Endothelial cell of umbilical vein (primary cell): Measurements from ENCODE around the gene CTNND1.

Source experiments
- GATA2 ChIP-seq: IDR thresholded peaks from 2 replicates; pipeline ENCODE4 v1.7.0; 2011; ENCODE audit warnings: low read depth, mild to moderate bottlenecking, moderate library complexity, mixed read lengths, low read length; ENCODE audit not compliant: insufficient read length, insufficient read depth
- MAX ChIP-seq: IDR thresholded peaks from 2 replicates; pipeline ENCODE4 v1.6.1; 2011; ENCODE audit not compliant: insufficient read depth, insufficient read length
- POLR2A ChIP-seq: IDR thresholded peaks from 2 replicates; pipeline ENCODE4 v1.6.1; 2012; ENCODE audit warnings: low read depth, mild to moderate bottlenecking, control low read depth, low read length
- TF ChIP-seq, protein P1 (sequence below), 2 donors: IDR thresholded peaks; 1 replicate in 1 of 2; 2 replicates in 1 of 2; pipeline ENCODE4 v1.5.1; 2011; ENCODE audit warnings: low read length in 2 of 2, mild to moderate bottlenecking in 2 of 2, moderate library complexity in 2 of 2, control low read depth in 1 of 2, inconsistent platforms in 1 of 2, low read depth in 1 of 2; ENCODE audit not compliant: insufficient read depth in 1 of 2; ENCODE audit errors: extremely low read depth in 1 of 2

DNA sequence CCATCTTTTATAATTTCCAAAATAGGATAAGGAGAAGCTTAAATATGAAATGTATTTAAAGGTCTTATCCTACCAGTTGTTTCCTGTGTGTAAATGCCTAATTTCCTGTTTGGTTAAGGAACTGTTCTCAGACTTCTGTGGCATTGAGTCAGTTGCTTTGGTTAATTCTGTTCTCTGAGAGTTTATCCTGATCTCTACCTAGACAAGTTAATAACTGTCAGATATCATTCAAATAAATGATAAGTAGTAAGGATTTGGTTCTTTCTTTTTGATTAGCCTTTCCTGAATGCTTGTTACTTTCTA is 39.5 kb downstream of the CTNND1 start:
- TF ChIP-seq POLR2A: no peak
- no peak for TF ChIP-seq GATA2
- TF ChIP-seq, protein P1, sequence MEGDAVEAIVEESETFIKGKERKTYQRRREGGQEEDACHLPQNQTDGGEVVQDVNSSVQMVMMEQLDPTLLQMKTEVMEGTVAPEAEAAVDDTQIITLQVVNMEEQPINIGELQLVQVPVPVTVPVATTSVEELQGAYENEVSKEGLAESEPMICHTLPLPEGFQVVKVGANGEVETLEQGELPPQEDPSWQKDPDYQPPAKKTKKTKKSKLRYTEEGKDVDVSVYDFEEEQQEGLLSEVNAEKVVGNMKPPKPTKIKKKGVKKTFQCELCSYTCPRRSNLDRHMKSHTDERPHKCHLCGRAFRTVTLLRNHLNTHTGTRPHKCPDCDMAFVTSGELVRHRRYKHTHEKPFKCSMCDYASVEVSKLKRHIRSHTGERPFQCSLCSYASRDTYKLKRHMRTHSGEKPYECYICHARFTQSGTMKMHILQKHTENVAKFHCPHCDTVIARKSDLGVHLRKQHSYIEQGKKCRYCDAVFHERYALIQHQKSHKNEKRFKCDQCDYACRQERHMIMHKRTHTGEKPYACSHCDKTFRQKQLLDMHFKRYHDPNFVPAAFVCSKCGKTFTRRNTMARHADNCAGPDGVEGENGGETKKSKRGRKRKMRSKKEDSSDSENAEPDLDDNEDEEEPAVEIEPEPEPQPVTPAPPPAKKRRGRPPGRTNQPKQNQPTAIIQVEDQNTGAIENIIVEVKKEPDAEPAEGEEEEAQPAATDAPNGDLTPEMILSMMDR (IDR thresholded peaks at IDR 0.05; ENCODE audit: extremely low read depth in 1 of 2, insufficient read depth in 1 of 2, low read depth in 1 of 2, low read length in 2 of 2): no peak
- no peak for TF ChIP-seq MAX
